Left lung (tissue), 10 donors: ENCODE measurements around the gene NPC2. TPM values are rescaled to one million over a fixed set of nuclear protein-coding genes. Genes with fewer than 3 reads are reported as not detected.

ENCODE experiments used
- ATAC-seq: fragments of 200-7000 bp; cut with Tn5 transposase; one replicate; pipeline ENCODE4 v1.9.1; 2020; ENCODE audit warnings: moderate library complexity
- DNase-seq, 4 donors: peaks; one replicate each; pipeline ENCODE4 v3.0.0-alpha.2; 2013 to 2020
- H3K27ac ChIP-seq, 2 donors: fragments of 200-600 bp; sonication (generic) in 1 of 2; one replicate each; pipeline versions ENCODE4 v1.5.0 to v1.8.0; 2020 to 2021
- H3K27me3 ChIP-seq, 2 donors: fragments of 200-600 bp; sonication (generic) in 1 of 2; one replicate each; pipeline versions ENCODE4 v1.5.0 to v1.8.0; 2020 to 2021
- H3K36me3 ChIP-seq, 2 donors: fragments of 200-600 bp; sonication (generic) in 1 of 2; one replicate each; pipeline versions ENCODE4 v1.5.0 to v1.8.0; 2020 to 2021
- H3K4me1 ChIP-seq, 2 donors: fragments of 200-600 bp; one replicate each; pipeline ENCODE4 v1.8.0; 2021
- H3K4me3 ChIP-seq, 2 donors: fragments of 200-600 bp; sonication (generic) in 1 of 2; one replicate each; pipeline versions ENCODE4 v1.5.0 to v1.8.0; 2020 to 2021; ENCODE audit warnings: mild to moderate bottlenecking in 1 of 2
- H3K9me3 ChIP-seq, 2 donors: fragments of 200-600 bp; sonication (generic) in 1 of 2; one replicate each; pipeline versions ENCODE4 v1.5.0 to v1.8.0; 2020 to 2021
- intact Hi-C, 2 donors: fragments of 100-400 bp; cut with DNase I; formaldehyde crosslinking; loops; one replicate each; pipeline versions ENCODE4 v1.11.2 to v1.14.2; 2022
- polyA plus RNA-seq, 6 donors: library from polyadenylated mRNA; unstranded; fragments of 120-200 nt; gene quantifications; one replicate each; pipeline ENCODE4 v1.2.1, GENCODE V29; 2013; ENCODE audit not compliant: insufficient read length in 6 of 6
- total RNA-seq, 2 donors: library from RNA; stranded (reverse); fragmentation: NEBNext Ultra II Directional; extraction: Animal tissue kit (Norgen Biotek cat#: 25700); gene quantifications; one replicate each; pipeline ENCODE4 v1.2.1, GENCODE V29; 2021
- TF ChIP-seq, protein P1 (sequence below), 2 donors: fragments of 200-600 bp; sonication (generic) in 1 of 2; IDR thresholded peaks; one replicate each; pipeline versions ENCODE4 v1.5.0 to v1.8.0; 2021; ENCODE audit warnings: antibody characterized with exemption in 2 of 2
- donor health status: DM: no; HTN: yes; CAD: no.
- donor health status: DM: no; HTN: no; CAD: no.

Gene NPC2
- total and polyA plus RNA-seq, 8 donors = 776 to 1,413 (median 995) TPM

DNA sequence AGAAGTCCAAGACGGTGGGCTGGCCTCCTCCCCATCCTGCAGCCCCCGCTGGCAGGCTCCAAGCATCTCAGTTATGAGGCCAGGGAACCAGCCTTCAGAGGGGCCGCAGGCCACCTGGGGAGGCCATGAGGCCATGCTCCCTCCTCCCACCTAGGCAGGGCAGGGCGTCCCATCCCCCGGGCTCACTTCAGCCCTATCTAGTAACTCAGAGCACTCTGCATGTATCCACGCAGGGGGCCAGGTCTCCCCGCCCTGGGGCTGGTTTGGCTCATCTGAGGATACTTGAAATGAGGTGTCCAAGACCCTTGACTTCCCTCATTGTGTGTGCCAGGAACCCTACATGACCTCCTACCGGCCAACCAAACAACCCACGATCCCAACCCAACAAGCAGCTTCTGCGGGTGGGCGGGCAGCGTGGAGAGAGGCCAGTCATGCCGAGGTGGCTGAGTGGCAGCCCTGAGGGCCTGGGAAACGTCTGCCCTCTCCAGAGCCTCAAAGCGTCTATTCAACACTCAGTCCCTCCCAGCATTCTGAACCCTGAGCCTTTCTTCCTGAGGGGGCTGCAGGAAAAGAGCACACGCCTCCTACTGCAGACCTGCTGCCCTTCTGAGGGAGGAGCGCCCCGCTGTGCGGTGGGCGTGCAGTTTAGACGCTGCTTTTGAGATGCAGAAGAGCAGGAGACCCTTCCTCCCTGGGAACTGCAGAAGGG, 17.3 kb upstream of the NPC2 start:
- DNase-seq = peak in 1 of 4 donors; percentile 22
- H3K9me3 ChIP-seq = no peaks in the 10 kb centered on the region
- ATAC-seq = no peak
- peaks cover 0 to 6% of the 10 kb centered on the region in 2 donors for H3K36me3 ChIP-seq
- TF ChIP-seq, protein P1, sequence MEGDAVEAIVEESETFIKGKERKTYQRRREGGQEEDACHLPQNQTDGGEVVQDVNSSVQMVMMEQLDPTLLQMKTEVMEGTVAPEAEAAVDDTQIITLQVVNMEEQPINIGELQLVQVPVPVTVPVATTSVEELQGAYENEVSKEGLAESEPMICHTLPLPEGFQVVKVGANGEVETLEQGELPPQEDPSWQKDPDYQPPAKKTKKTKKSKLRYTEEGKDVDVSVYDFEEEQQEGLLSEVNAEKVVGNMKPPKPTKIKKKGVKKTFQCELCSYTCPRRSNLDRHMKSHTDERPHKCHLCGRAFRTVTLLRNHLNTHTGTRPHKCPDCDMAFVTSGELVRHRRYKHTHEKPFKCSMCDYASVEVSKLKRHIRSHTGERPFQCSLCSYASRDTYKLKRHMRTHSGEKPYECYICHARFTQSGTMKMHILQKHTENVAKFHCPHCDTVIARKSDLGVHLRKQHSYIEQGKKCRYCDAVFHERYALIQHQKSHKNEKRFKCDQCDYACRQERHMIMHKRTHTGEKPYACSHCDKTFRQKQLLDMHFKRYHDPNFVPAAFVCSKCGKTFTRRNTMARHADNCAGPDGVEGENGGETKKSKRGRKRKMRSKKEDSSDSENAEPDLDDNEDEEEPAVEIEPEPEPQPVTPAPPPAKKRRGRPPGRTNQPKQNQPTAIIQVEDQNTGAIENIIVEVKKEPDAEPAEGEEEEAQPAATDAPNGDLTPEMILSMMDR (IDR thresholded peaks at IDR 0.05) = no peak
- peaks cover 0 to 8% of the 10 kb centered on the region in 2 donors for H3K27me3 ChIP-seq
- intact Hi-C loops = no loop called here
- H3K27ac ChIP-seq = no peak overlapping the region
- H3K4me3 ChIP-seq = no peak overlapping the region
- H3K4me1 ChIP-seq = peaks cover 6 to 11% of the 10 kb centered on the region in 2 donors

DNA sequence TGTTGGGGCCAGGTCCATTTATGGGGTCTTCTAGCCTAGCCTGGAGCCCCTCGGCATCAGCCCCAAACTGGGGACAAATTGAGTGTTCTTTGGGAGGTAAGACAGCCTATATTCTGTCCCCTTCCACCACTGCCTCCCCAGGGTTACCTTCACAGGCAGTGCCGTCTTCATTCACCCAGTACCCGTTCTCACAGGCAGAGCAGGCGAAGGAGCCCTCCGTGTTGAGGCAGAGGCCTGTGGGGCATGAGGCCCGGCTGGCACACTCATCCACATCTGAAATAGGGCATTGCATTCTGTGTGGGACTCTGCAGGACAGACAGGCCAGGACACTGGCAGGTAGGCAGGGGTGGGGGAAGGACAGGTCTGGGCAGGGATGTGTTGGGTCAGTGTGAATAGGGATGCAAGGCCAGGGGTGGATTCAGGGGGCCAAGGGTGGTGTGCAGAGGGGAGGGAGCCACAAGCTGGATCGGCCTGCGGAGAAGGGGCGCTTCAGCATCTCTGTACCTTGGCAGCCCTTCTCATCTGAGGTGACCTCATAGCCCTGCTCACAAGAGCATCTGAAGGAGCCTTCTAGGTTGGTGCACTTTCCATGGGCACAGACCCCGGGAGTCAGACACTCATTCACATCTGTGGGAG, 16.6 kb upstream of the NPC2 start:
- Histone ChIP-seq H3K27ac (no peak overlapping the region), H3K9me3 (no peaks in the 10 kb centered on the region), H3K36me3 (peaks cover 0 to 6% of the 10 kb centered on the region in 2 donors), H3K4me3 (no peak overlapping the region), H3K4me1 (peaks cover 0 to 5% of the 10 kb centered on the region in 2 donors), H3K27me3 (peaks cover 0 to 8% of the 10 kb centered on the region in 2 donors)
- ATAC-seq = no peak
- intact Hi-C loops = loop anchor here in 1 of 2 donors (10.0 kb wide), 1 partner anchor 105 kb away; the partner anchor contains the start of gene LTBP2
- DNase-seq = peak in 1 of 4 donors; percentile 21
- TF ChIP-seq, protein P1 (IDR thresholded peaks at IDR 0.05) = no peak

DNA sequence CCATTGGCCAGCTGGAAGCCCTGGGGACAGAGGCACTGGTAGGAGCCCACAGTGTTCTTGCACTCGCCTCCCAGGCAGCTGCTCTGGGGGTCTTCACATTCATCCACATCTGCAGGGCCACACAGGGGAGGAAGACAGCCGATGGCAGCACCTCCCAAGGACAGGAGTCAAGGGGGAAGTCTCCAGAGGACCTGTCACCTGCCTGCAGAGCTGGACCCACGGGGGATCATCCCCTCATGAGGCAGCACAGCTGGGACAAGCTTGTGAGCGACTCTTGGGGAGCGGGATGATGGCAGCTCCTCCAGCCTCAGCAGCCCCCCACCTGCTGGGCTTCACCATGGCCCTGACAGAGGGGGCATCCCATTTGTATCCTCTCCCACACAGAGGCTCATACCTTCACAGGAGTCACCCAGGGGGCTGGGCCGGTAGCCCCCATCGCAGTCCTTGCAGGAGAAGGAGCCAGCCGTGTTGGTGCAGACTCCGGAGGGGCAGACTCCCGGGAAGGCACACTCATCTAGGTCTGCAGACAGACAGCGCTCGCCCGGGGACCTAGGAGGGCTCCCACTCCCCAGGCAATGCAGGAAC, 15.8 kb upstream of the NPC2 start:
- Histone ChIP-seq H3K27me3 (peaks cover 0 to 8% of the 10 kb centered on the region in 2 donors), H3K36me3 (peaks cover 0 to 6% of the 10 kb centered on the region in 2 donors), H3K4me3 (no peak overlapping the region), H3K4me1 (no peaks in the 10 kb centered on the region), H3K27ac (no peak overlapping the region), H3K9me3 (no peaks in the 10 kb centered on the region)
- intact Hi-C loops = loop anchor here in 1 of 2 donors (10.0 kb wide), 1 partner anchor 106 kb away; the partner anchor contains the start of gene LTBP2
- DNase-seq (peak in 1 of 4 donors; percentile 22), ATAC-seq (no peak)
- TF ChIP-seq, protein P1 (IDR thresholded peaks at IDR 0.05) = no peak

DNA sequence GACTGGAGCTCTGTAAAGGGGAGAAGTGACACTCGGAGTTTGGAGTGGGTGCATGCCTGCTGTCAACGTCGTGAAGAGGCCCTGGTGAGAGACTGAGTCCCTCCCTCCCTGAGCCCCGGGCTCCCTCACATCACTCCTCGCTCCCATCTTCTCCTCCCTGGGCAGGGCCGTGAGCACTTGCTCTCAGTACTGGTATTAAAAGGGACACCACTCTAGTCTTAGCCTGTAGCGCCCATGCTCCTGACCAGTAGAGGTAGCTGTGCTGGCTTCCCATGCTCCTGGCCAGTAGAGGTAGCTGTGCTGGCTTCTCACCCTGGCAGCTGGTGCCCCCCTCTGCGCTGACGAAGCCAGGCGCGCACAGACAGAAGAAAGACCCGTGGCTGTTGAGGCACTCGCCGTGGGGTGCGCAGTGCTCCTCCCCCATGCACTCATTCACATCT, 15.2 kb upstream of the NPC2 start:
- Histone ChIP-seq H3K4me3 (no peak overlapping the region), H3K27me3 (peaks cover 0 to 8% of the 10 kb centered on the region in 2 donors), H3K36me3 (peaks cover 0 to 6% of the 10 kb centered on the region in 2 donors), H3K9me3 (no peaks in the 10 kb centered on the region), H3K4me1 (no peaks in the 10 kb centered on the region), H3K27ac (no peak overlapping the region)
- DNase-seq (peak in 1 of 4 donors; percentile 24), ATAC-seq (no peak)
- intact Hi-C loops = loop anchor here in 1 of 2 donors (10.0 kb wide), 1 partner anchor 106 kb away; the partner anchor contains the start of gene LTBP2
- TF ChIP-seq, protein P1 (IDR thresholded peaks at IDR 0.05) = no peak
